SK-N-MC (cell line): ENCODE measurements around the gene CLEC9A.

Experiments used
- EZH2 ChIP-seq: fragments of 200-600 bp; sonication (generic); IDR thresholded peaks from one replicate; pipeline ENCODE4 v1.6.1; 2017; ENCODE audit warnings: antibody characterized with exemption
- POLR2AphosphoS5 ChIP-seq: IDR thresholded peaks from 2 replicates; pipeline ENCODE4 v1.6.1; 2012; ENCODE audit warnings: mild to moderate bottlenecking, low read depth, low read length, borderline replicate concordance

- no peak for TF ChIP-seq EZH2
- no peak for TF ChIP-seq POLR2AphosphoS5
Observed at GRCh38 chr12:10065241-10065640, 34.8 kb downstream of the CLEC9A start.
